Activated CD4-positive, alpha-beta memory T cell treated with anti-CD3 and anti-CD28 coated beads for 36 hours (primary cell): Measurements from ENCODE around the gene PRG3. TPM values are rescaled to one million over a fixed set of nuclear protein-coding genes. Genes with fewer than 3 reads are reported as not detected.
"Not testable (repeated sequence)": the region's sequence is repeated elsewhere in the genome, so short reads cannot be mapped to it uniquely, and the experiment has no call there.

Source experiments
- CTCF ChIA-PET: fragments of 350-600 bp; sonication (Branson Sonifier 250); formaldehyde crosslinking; loops from one replicate; lab custom pipeline; 2021; ENCODE audit warnings: antibody characterized with exemption, inconsistent platforms; lab: Charles Lee
- POLR2A ChIA-PET: fragments of 350-600 bp; sonication (Branson Sonifier 250); formaldehyde crosslinking; loops from one replicate; lab custom pipeline; 2021; ENCODE audit warnings: antibody characterized with exemption; lab: Charles Lee
- DNase-seq: peaks from one replicate; pipeline ENCODE4 v3.0.0-alpha.2; 2020
- H3K27ac Mint-ChIP-seq: one replicate; pipeline ENCODE4 v1.8.0; 2021; ENCODE audit warnings: mixed read lengths
- H3K27me3 Mint-ChIP-seq: one replicate; pipeline ENCODE4 v1.8.0; 2021; ENCODE audit warnings: mixed read lengths
- H3K36me3 Mint-ChIP-seq: one replicate; pipeline ENCODE4 v1.8.0; 2021; ENCODE audit warnings: mixed read lengths
- H3K4me1 Mint-ChIP-seq: one replicate; pipeline ENCODE4 v1.8.0; 2021; ENCODE audit warnings: low read depth, mixed read lengths
- H3K4me3 Mint-ChIP-seq: one replicate; pipeline ENCODE4 v1.8.0; 2021; ENCODE audit warnings: mild to moderate bottlenecking, mixed read lengths
- H3K9me3 Mint-ChIP-seq: one replicate; pipeline ENCODE4 v1.8.0; 2021; ENCODE audit warnings: mixed read lengths
- intact Hi-C: fragments of 100-400 bp; cut with micrococcal nuclease; formaldehyde crosslinking; loops from one replicate; pipeline ENCODE4 v1.15.1; 2023
- total RNA-seq, 2 experiments: library from RNA; stranded (reverse); gene quantifications; one replicate each; pipeline ENCODE4 v1.2.3, GENCODE V29; 2021

Gene PRG3
- total RNA-seq, 2 experiments from 2014 or later, result not detected

- Mint-ChIP-seq H3K9me3 (no peaks in the 10 kb centered on the region), H3K36me3 (no peaks in the 10 kb centered on the region), H3K4me3 (no peak overlapping the region), H3K27ac (no peak overlapping the region), H3K27me3 (no peaks in the 10 kb centered on the region), H3K4me1 (no peaks in the 10 kb centered on the region)
- POLR2A ChIA-PET, result no interaction called here
- no peak for DNase-seq
- intact Hi-C loops, result no loop called here
- CTCF ChIA-PET, result interaction anchor here (1.8 kb wide), 1 partner anchor 19 kb away, joined by 4 read pairs; no protein-coding TSS in a partner anchor
Observed at GRCh38 chr11:57368845-57369232, 12.1 kb downstream of the PRG3 start.

DNA sequence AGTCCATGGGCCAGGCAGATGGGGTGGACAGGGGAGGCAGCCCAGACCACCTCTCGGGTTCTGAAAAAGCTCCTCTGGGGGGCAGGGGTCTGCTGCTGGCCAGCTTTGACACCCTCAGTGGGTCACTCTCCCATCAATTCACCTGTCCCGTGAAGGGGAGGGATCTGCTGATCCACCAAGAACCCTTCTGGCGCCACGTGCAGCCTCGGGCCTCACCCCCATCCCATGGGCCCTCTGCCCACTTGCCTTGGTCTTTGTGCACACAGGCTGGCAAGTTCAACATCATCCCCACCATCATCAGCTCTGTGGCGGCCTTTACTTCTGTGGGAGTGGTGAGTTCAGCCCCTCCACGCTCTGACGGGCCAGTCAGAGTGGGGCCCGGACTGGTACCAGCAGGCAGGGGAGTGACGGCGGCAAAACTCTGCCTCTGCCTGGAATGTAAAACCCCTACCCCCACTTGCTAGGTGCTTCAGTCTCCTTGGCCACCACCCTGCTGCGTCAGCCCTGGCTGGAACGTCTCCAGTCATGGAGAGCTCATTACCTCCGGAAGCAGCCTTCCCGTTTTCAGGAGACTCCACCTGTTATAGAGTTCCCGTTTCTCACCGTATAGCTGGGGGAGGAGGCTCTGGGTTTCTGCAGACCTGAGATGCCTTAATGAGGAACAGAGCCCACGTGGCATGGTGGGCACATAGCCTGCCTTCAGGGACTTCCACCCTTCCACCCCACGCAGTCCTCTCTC, 12.7 kb downstream of the PRG3 start:
- POLR2A ChIA-PET, result no interaction called here

GRCh38 chr11:57364851-57365660, 15.9 kb downstream of the PRG3 start:
- CTCF ChIA-PET, result interaction anchor here (0.9 kb wide), 1 partner anchor 19 kb away, joined by 3 read pairs; no protein-coding TSS in a partner anchor
- Mint-ChIP-seq H3K4me1 (no peaks in the 10 kb centered on the region), H3K9me3 (no peaks in the 10 kb centered on the region), H3K4me3 (no peak overlapping the region), H3K36me3 (no peaks in the 10 kb centered on the region), H3K27me3 (peaks cover 8% of the 10 kb centered on the region), H3K27ac (no peak overlapping the region)
- no peak for DNase-seq
- intact Hi-C loops, result loop anchor here (5.0 kb wide), 1 partner anchor 32 kb away; no protein-coding TSS in a partner anchor
- POLR2A ChIA-PET, result no interaction called here

More for the DNA sequence above, 12.7 kb downstream of the PRG3 start:
- Mint-ChIP-seq H3K4me1 (no peaks in the 10 kb centered on the region), H3K27ac (no peak overlapping the region), H3K4me3 (no peak overlapping the region), H3K9me3 (no peaks in the 10 kb centered on the region), H3K36me3 (no peaks in the 10 kb centered on the region), H3K27me3 (no peaks in the 10 kb centered on the region)
- no peak for DNase-seq
- intact Hi-C loops, result no loop called here
- CTCF ChIA-PET, result interaction anchor here (1.2 to 1.8 kb wide), 2 partner anchors 18 to 23 kb away, joined by 3 to 4 read pairs; no protein-coding TSS in a partner anchor

DNA sequence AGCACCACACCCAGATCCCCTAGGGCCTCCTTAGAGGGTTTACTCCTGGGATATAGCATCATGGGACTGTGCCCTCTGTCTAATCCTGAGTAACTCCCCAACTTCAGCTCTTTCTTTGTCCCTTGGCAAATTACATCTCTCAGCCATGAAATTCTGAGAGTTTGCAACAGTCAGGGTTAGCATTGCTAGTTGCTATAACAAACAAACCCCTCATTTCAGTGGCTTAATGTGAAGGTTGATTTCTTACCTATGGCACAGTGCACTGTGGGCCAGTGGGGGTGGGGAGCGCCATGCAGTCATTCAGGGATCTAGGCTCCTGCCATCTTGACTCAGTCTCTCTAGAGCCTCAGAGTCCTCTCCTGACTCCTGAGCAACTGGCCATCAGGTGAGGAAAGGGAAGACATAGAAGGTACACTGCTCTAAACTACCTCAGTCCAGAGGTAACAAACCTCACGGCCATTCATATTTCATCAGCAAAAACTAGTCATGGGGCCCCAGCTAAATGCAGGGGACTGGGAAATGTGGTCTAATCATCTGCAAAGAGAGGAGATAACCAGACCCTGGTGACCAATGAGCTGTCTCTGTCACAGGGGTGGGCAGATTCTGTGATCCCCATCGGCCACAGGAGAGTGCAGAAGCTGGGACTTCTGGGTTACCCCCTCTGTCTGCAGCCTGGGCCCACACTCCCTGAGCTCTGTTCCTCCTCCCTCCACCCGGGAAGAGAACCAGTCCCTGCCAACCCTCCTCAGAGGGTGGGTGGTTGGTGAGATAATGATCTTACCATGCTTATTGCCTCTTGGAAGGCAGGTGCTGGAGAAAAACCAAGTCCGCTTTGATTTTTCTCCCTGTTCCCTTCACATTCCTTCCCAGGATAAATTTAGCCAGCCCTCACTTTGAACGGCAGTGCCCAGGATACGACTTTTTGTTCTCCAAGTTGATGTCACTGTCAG, 17.5 kb downstream of the PRG3 start:
- no peak overlapping the region for H3K4me3 Mint-ChIP-seq
- no peaks in the 10 kb centered on the region for H3K9me3 Mint-ChIP-seq
- H3K4me1 Mint-ChIP-seq, result no peaks in the 10 kb centered on the region
- no peak overlapping the region for H3K27ac Mint-ChIP-seq
- ChIA-PET CTCF (interaction anchor here (0.6 to 2.0 kb wide), 5 partner anchors 18 to 1461 kb away, joined by 3 to 8 read pairs (median 5); no protein-coding TSS in a partner anchor), POLR2A (no interaction called here)
- no peaks in the 10 kb centered on the region for H3K36me3 Mint-ChIP-seq
- intact Hi-C loops, result loop anchor here (5.0 kb wide), 1 partner anchor 34 kb away; no protein-coding TSS in a partner anchor
- no peak for DNase-seq
- H3K27me3 Mint-ChIP-seq, result peaks cover 8% of the 10 kb centered on the region

GRCh38 chr11:57361926-57362325, 19.0 kb downstream of the PRG3 start:
- intact Hi-C loops, result loop anchor here (5.0 kb wide), 1 partner anchor 35 kb away; no protein-coding TSS in a partner anchor
- no peaks in the 10 kb centered on the region for H3K9me3 Mint-ChIP-seq
- POLR2A ChIA-PET, result no interaction called here
- peaks cover 8% of the 10 kb centered on the region for H3K27me3 Mint-ChIP-seq
- no peaks in the 10 kb centered on the region for H3K36me3 Mint-ChIP-seq
- CTCF ChIA-PET, result interaction anchor here (1.3 to 2.7 kb wide), 4 partner anchors 16 to 132 kb away, joined by 5 to 11 read pairs (median 10); no protein-coding TSS in a partner anchor
- H3K27ac Mint-ChIP-seq, result no peak overlapping the region
- no peak overlapping the region for H3K4me3 Mint-ChIP-seq
- no peaks in the 10 kb centered on the region for H3K4me1 Mint-ChIP-seq
- no peak for DNase-seq

GRCh38 chr11:57361420-57361819, 19.5 kb downstream of the PRG3 start:
- DNase-seq, H3K36me3 Mint-ChIP-seq, H3K9me3 Mint-ChIP-seq, H3K27me3 Mint-ChIP-seq, H3K4me1 Mint-ChIP-seq, POLR2A ChIA-PET, H3K27ac Mint-ChIP-seq, H3K4me3 Mint-ChIP-seq: not testable (repeated sequence)
- CTCF ChIA-PET, result interaction anchor here (2.2 to 2.7 kb wide), 3 partner anchors 16 to 132 kb away, joined by 11 read pairs; no protein-coding TSS in a partner anchor
- intact Hi-C loops, result loop anchor here (5.0 kb wide), 1 partner anchor 36 kb away; no protein-coding TSS in a partner anchor

DNA sequence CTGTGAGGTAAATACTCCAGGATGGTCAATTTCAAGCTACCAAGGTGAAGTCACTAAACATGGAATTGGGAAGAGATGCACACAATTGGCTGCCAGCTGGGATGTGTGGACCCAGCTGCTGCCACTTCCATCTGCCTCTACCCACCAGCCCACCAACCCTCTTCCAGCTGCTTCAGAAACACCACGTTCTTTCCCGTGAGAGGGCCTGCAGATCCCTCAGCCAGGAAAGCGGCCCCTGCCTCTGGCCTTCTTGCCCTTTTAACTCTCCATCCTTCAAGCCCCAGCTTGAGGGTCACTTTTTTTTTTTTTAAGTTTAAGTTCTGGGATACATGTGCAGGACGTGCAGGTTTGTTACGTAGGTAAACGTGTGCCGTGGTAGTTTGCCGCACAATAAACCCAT, 20.0 kb downstream of the PRG3 start:
- H3K4me3 Mint-ChIP-seq, result no peak overlapping the region
- intact Hi-C loops, result loop anchor here (5.0 kb wide), 1 partner anchor 36 kb away; no protein-coding TSS in a partner anchor
- ChIA-PET POLR2A (interaction anchor here (0.6 kb wide), 1 partner anchor 163 kb away, joined by 3 read pairs; no protein-coding TSS in a partner anchor), CTCF (interaction anchor here (2.2 to 2.7 kb wide), 3 partner anchors 15 to 133 kb away, joined by 11 read pairs; no protein-coding TSS in a partner anchor)
- H3K27me3 Mint-ChIP-seq, result peaks cover 11% of the 10 kb centered on the region
- no peaks in the 10 kb centered on the region for H3K36me3 Mint-ChIP-seq
- H3K9me3 Mint-ChIP-seq, result no peaks in the 10 kb centered on the region
- H3K27ac Mint-ChIP-seq, result no peak overlapping the region
- DNase-seq, result no peak
- no peaks in the 10 kb centered on the region for H3K4me1 Mint-ChIP-seq

- H3K4me1 Mint-ChIP-seq, result no peaks in the 10 kb centered on the region
- intact Hi-C loops, result loop anchor here (5.0 kb wide), 1 partner anchor 37 kb away; no protein-coding TSS in a partner anchor
- peaks cover 11% of the 10 kb centered on the region for H3K27me3 Mint-ChIP-seq
- H3K9me3 Mint-ChIP-seq, result no peaks in the 10 kb centered on the region
- ChIA-PET CTCF (interaction anchor here (0.6 to 2.7 kb wide), 5 partner anchors 10 to 133 kb away, joined by 3 to 11 read pairs (median 11); no protein-coding TSS in a partner anchor), POLR2A (no interaction called here)
- no peak overlapping the region for H3K4me3 Mint-ChIP-seq
- no peaks in the 10 kb centered on the region for H3K36me3 Mint-ChIP-seq
- DNase-seq, result no peak
- H3K27ac Mint-ChIP-seq, result no peak overlapping the region
Observed at GRCh38 chr11:57359896-57360690, 20.9 kb downstream of the PRG3 start.

DNA sequence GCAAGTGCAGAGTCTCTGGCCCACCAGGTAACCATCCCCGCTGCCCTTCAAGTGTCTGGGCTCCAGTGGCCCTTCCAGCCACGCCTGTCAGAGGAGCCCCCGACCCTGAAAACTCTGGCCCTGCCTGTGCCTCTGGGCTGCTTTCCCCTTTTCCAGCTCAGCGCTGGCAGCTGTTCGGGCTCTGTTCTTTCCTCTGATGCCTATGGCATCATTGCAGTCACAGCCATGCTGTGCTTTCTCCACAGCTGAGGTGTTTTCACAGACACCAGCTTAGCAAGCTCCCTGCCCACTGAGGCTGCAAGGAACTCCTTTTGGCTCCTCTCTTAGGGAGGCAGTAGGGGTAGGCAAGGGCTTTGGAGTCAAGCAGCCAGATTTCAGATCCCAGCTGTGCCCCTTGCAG, 21.6 kb downstream of the PRG3 start:
- ChIA-PET CTCF (interaction anchor here (1.1 to 2.7 kb wide), 4 partner anchors 9 to 134 kb away, joined by 4 to 11 read pairs (median 10); no protein-coding TSS in a partner anchor), POLR2A (no interaction called here)
- no peaks in the 10 kb centered on the region for H3K9me3 Mint-ChIP-seq
- no peak for DNase-seq
- peaks cover 11% of the 10 kb centered on the region for H3K27me3 Mint-ChIP-seq
- intact Hi-C loops, result no loop called here
- H3K4me3 Mint-ChIP-seq, result no peak overlapping the region
- H3K27ac Mint-ChIP-seq, result no peak overlapping the region
- no peaks in the 10 kb centered on the region for H3K4me1 Mint-ChIP-seq
- no peaks in the 10 kb centered on the region for H3K36me3 Mint-ChIP-seq

GRCh38 chr11:57358991-57359390, 22.0 kb downstream of the PRG3 start:
- POLR2A ChIA-PET, result no interaction called here
- CTCF ChIA-PET, result interaction anchor here (1.0 to 2.4 kb wide), 4 partner anchors 9 to 99 kb away, joined by 4 to 11 read pairs (median 6); no protein-coding TSS in a partner anchor

More at GRCh38 chr11:57358991-57359390, 22.0 kb downstream of the PRG3 start:
- Mint-ChIP-seq H3K36me3 (no peaks in the 10 kb centered on the region), H3K27me3 (peaks cover 11% of the 10 kb centered on the region), H3K9me3 (no peaks in the 10 kb centered on the region), H3K4me3 (no peak overlapping the region), H3K27ac (no peak overlapping the region), H3K4me1 (no peaks in the 10 kb centered on the region)
- intact Hi-C loops, result no loop called here
- no peak for DNase-seq
